D721Med (cell line): ENCODE results near the gene MYORG.

Experiments used
- DNase-seq: peaks from one replicate; pipeline ENCODE4 v3.0.0; 2011; ENCODE audit warnings: low spot score; ENCODE audit not compliant: insufficient read length
- FAIRE-seq: peaks from 2 replicates; lab custom pipeline; 2011; peaks lifted over from hg19 to GRCh38; lab: Jason Lieb, UNC
- TF ChIP-seq, protein P1 (sequence below): IDR thresholded peaks from 2 replicates; pipeline ENCODE4 v1.5.1; 2012; ENCODE audit warnings: mild to moderate bottlenecking, control low read depth; ENCODE audit not compliant: insufficient read depth; ENCODE audit errors: missing control alignments

The MYORG gene

GRCh38 chr9:34380511-34381315, 4.0 kb upstream of the MYORG start:
- no peak for FAIRE-seq
- peak; percentile 91 for DNase-seq
- TF ChIP-seq, protein P1, sequence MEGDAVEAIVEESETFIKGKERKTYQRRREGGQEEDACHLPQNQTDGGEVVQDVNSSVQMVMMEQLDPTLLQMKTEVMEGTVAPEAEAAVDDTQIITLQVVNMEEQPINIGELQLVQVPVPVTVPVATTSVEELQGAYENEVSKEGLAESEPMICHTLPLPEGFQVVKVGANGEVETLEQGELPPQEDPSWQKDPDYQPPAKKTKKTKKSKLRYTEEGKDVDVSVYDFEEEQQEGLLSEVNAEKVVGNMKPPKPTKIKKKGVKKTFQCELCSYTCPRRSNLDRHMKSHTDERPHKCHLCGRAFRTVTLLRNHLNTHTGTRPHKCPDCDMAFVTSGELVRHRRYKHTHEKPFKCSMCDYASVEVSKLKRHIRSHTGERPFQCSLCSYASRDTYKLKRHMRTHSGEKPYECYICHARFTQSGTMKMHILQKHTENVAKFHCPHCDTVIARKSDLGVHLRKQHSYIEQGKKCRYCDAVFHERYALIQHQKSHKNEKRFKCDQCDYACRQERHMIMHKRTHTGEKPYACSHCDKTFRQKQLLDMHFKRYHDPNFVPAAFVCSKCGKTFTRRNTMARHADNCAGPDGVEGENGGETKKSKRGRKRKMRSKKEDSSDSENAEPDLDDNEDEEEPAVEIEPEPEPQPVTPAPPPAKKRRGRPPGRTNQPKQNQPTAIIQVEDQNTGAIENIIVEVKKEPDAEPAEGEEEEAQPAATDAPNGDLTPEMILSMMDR: no peak

- FAIRE-seq (no peak), DNase-seq (no peak)
- TF ChIP-seq, protein P1: no peak
Observed at GRCh38 chr9:34380034-34380510, 3.4 kb upstream of the MYORG start.

- FAIRE-seq: no peak
- TF ChIP-seq, protein P1: peak; percentile 98
- DNase-seq: peak; percentile 84
Observed at GRCh38 chr9:34379334-34380033, 2.8 kb upstream of the MYORG start.

- TF ChIP-seq, protein P1: no peak
- FAIRE-seq (no peak), DNase-seq (no peak)
Observed at GRCh38 chr9:34378376-34379060, 1.8 kb upstream of the MYORG start.

- no peak for FAIRE-seq
- TF ChIP-seq, protein P1: no peak
- no peak for DNase-seq
Observed at GRCh38 chr9:34377404-34377746, 677 bp upstream of the MYORG start.

GRCh38 chr9:34375901-34376595, 650 bp downstream of the MYORG start:
- FAIRE-seq (no peak), DNase-seq (no peak)
- TF ChIP-seq, protein P1: no peak
